CD4-positive, alpha-beta T cell (primary cell): Measurements from ENCODE around the gene SLC29A1. TPM values are rescaled to one million over a fixed set of nuclear protein-coding genes. Genes with fewer than 3 reads are reported as not detected.

Source experiments
- ATAC-seq: fragments of 200-7000 bp; cut with Tn5 transposase; one replicate; pipeline ENCODE4 v1.10.0; 2022; ENCODE audit warnings: mild to moderate bottlenecking; ENCODE audit not compliant: poor library complexity
- CTCF ChIA-PET: fragments of 350-600 bp; sonication (Branson Sonifier 250); formaldehyde crosslinking; loops from one replicate; lab custom pipeline; 2021; ENCODE audit warnings: antibody characterized with exemption, inconsistent platforms; lab: Charles Lee
- POLR2A ChIA-PET: fragments of 350-600 bp; sonication (Branson Sonifier 250); formaldehyde crosslinking; loops from one replicate; lab custom pipeline; 2021; ENCODE audit warnings: antibody characterized with exemption, inconsistent platforms; lab: Charles Lee
- DNase-seq, 14 experiments: peaks; one replicate each; pipeline ENCODE4 v3.0.0-alpha.2; 2013 to 2020; ENCODE audit warnings: mixed read lengths in 2 of 14
- H3K27ac ChIP-seq, 2 donors: one replicate each; pipeline versions ENCODE4 v1.5.1 to v1.7.0; 2013; ENCODE audit warnings: low read length in 2 of 2, low read depth in 1 of 2, mild to moderate bottlenecking in 1 of 2
- H3K27me3 ChIP-seq, 2 experiments: 1 replicate in 1 of 2; 2 replicates in 1 of 2; pipeline versions ENCODE4 v1.6.1 to v1.7.0; 2013; ENCODE audit warnings: low read length in 2 of 2, control low read depth in 1 of 2, mild to moderate bottlenecking in 1 of 2, moderate library complexity in 1 of 2; ENCODE audit not compliant: insufficient read depth in 2 of 2, control insufficient read depth in 1 of 2
- H3K36me3 ChIP-seq: one replicate; pipeline ENCODE4 v1.6.1; 2013; ENCODE audit warnings: low read length, control low read depth; ENCODE audit not compliant: insufficient read depth
- H3K4me1 ChIP-seq: one replicate; pipeline ENCODE4 v1.6.1; 2013; ENCODE audit warnings: low read length, control low read depth; ENCODE audit not compliant: insufficient read depth
- H3K4me3 ChIP-seq: one replicate; pipeline ENCODE4 v1.5.1; 2013; ENCODE audit warnings: mild to moderate bottlenecking, low read length, moderate library complexity
- H3K9me3 ChIP-seq, 2 experiments: 1 replicate in 1 of 2; 2 replicates in 1 of 2; pipeline versions ENCODE4 v1.6.1 to v1.7.0; 2013; ENCODE audit warnings: low read length in 2 of 2, mild to moderate bottlenecking in 2 of 2, control low read depth in 1 of 2, moderate library complexity in 1 of 2; ENCODE audit not compliant: control insufficient read depth in 1 of 2, insufficient read depth in 1 of 2
- H3K27ac Mint-ChIP-seq: one replicate; pipeline ENCODE4 v1.8.0; 2020; ENCODE audit warnings: mixed read lengths
- H3K27me3 Mint-ChIP-seq: one replicate; pipeline ENCODE4 v1.8.0; 2021; ENCODE audit warnings: mixed read lengths
- H3K36me3 Mint-ChIP-seq: one replicate; pipeline ENCODE4 v1.8.0; 2021; ENCODE audit warnings: low read depth, mixed read lengths
- H3K4me1 Mint-ChIP-seq: one replicate; pipeline ENCODE4 v1.8.0; 2021; ENCODE audit warnings: low read depth, mixed read lengths
- H3K4me3 Mint-ChIP-seq: one replicate; pipeline ENCODE4 v1.8.0; 2020; ENCODE audit warnings: mild to moderate bottlenecking, mixed read lengths
- H3K9me3 Mint-ChIP-seq: one replicate; pipeline ENCODE4 v1.8.0; 2020; ENCODE audit warnings: mixed read lengths
- CTCF ChIP-seq: fragments of 200-600 bp; IDR thresholded peaks from one replicate; pipeline ENCODE4 v1.8.0; 2022; ENCODE audit warnings: antibody characterized with exemption, mild to moderate bottlenecking
- intact Hi-C, 2 experiments: fragments of 100-400 bp; cut with DNase I in 1 of 2; cut with micrococcal nuclease in 1 of 2; formaldehyde crosslinking; loops; one replicate each; pipeline versions ENCODE4 v1.15.1 to v1.9.0; 2023 to 2025; cut with DNase I, micrococcal nuclease
- total RNA-seq, 174 experiments: library from RNA in 2 of 174; stranded (reverse) in 2 of 174; gene quantifications; one replicate each; pipeline ENCODE4 v1.2.3 and lab custom pipeline; 2021 to 2026

The SLC29A1 gene
- total RNA-seq, 2 experiments from 2014 or later: 0.67 to 1.3 TPM

- ATAC-seq (no peak), DNase-seq (no peak)
- Histone ChIP-seq H3K4me3 (no peak overlapping the region), H3K9me3 (no peaks in the 10 kb centered on the region), H3K27ac (no peak overlapping the region), H3K36me3 (no peaks in the 10 kb centered on the region), H3K27me3 (peaks cover 42 to 52% of the 10 kb centered on the region in 2 experiments), H3K4me1 (peaks cover 11% of the 10 kb centered on the region)
- no peak overlapping the region for H3K4me3 Mint-ChIP-seq
- ChIA-PET CTCF (interaction anchor here (0.6 kb wide), 1 partner anchor 53 kb away, joined by 3 read pairs; no protein-coding TSS in a partner anchor), POLR2A (no interaction called here)
- H3K27ac Mint-ChIP-seq: no peak overlapping the region
- no peak for TF ChIP-seq CTCF
- peaks cover 5% of the 10 kb centered on the region for H3K4me1 Mint-ChIP-seq
- H3K27me3 Mint-ChIP-seq: peaks cover 55% of the 10 kb centered on the region
- intact Hi-C loops: no loop called here
- no peaks in the 10 kb centered on the region for H3K36me3 Mint-ChIP-seq
- H3K9me3 Mint-ChIP-seq: no peaks in the 10 kb centered on the region
These were observed 54.4 kb downstream of the SLC29A1 start for GRCh38 chr6:44277763-44278162.

- Mint-ChIP-seq H3K27ac (no peak overlapping the region), H3K4me3 (no peak overlapping the region), H3K4me1 (peaks cover 5% of the 10 kb centered on the region), H3K9me3 (no peaks in the 10 kb centered on the region), H3K36me3 (no peaks in the 10 kb centered on the region), H3K27me3 (peaks cover 53% of the 10 kb centered on the region)
- H3K36me3 ChIP-seq: no peaks in the 10 kb centered on the region
- peaks cover 11% of the 10 kb centered on the region for H3K4me1 ChIP-seq
- H3K4me3 ChIP-seq: no peak overlapping the region
- ChIA-PET CTCF (no interaction called here), POLR2A (no interaction called here)
- ATAC-seq: no peak
- TF ChIP-seq CTCF: no peak
- H3K27me3 ChIP-seq: peaks cover 37 to 47% of the 10 kb centered on the region in 2 experiments
- intact Hi-C loops: no loop called here
- no peaks in the 10 kb centered on the region for H3K9me3 ChIP-seq
- no peak overlapping the region for H3K27ac ChIP-seq
- DNase-seq: no peak
These were observed 54.9 kb downstream of the SLC29A1 start for GRCh38 chr6:44278315-44278714.

DNA sequence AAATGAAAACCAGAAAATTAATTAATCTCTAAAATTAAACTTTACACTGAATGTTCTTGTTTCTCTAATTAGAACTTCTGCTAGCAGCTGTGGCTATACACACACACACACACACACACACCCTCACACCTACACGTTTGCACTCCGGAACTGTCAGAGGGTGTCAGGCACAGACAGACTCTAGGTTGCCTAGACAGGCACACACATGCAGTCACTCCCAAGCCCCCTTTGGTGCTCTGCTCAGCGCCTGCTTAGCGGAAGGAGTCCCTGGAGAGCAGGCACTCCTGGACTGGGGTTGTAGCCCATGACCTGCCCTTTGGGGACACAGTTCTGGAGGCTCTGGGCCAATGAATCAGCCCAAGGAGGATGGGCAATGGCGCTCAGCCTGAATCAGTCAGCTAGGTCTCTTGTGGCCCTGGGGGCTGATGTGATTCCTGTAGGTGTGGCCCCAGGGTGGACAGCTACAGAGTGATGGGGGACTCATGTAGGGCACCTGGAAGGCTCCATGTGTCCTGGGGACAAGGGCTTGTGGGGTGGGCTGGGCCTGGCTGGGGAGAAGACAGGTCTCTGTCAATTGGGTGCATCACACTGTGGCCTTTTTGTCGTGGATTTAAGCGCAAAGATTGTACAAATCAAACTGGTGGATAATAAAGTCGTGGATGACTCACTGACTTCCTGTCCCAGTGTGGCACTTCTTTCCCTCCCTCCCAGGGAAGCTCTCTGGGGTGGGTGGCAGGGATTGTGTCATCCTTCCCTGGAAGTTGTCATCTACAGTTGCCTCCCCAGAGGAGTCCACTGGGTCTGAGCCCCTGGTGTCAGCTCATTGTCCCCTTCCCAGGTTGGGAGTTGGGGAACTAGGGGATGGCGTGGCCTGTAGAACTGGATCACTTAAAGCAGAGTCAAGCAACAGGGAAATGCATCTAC is 55.6 kb downstream of the SLC29A1 start:
- H3K36me3 Mint-ChIP-seq: no peaks in the 10 kb centered on the region
- POLR2A ChIA-PET: no interaction called here
- Histone ChIP-seq H3K36me3 (no peaks in the 10 kb centered on the region), H3K4me1 (peaks cover 11% of the 10 kb centered on the region), H3K4me3 (no peak overlapping the region), H3K27ac (no peak overlapping the region), H3K9me3 (no peaks in the 10 kb centered on the region), H3K27me3 (peaks cover 33 to 40% of the 10 kb centered on the region in 2 experiments)
- H3K27me3 Mint-ChIP-seq: peaks cover 55% of the 10 kb centered on the region
- H3K27ac Mint-ChIP-seq: no peak overlapping the region
- peaks cover 5% of the 10 kb centered on the region for H3K4me1 Mint-ChIP-seq
- no peaks in the 10 kb centered on the region for H3K9me3 Mint-ChIP-seq
- intact Hi-C loops: no loop called here
- TF ChIP-seq CTCF: no peak
- no peak for ATAC-seq
- no peak for DNase-seq
- H3K4me3 Mint-ChIP-seq: no peak overlapping the region
- CTCF ChIA-PET: no interaction called here

Other genes starting within 250 kb of the SLC29A1 start
- 10 to 100 TPM; 10.4 to 11.5 TPM for gene MRPL14, start 96.1 kb upstream of the SLC29A1 start, total RNA-seq
- 10 to 100 TPM; 11.4 to 12.8 TPM for gene TMEM63B, start 96.0 kb upstream of the SLC29A1 start, total RNA-seq
- 1 to 10 TPM; 1.3 to 1.5 TPM for gene CAPN11, start 64.8 kb upstream of the SLC29A1 start, total RNA-seq
- not detected for gene MYMX, start 6.7 kb upstream of the SLC29A1 start, total RNA-seq
- 100 to 1,000 TPM; 401 to 405 TPM for gene HSP90AB1, start 23.5 kb downstream of the SLC29A1 start, total RNA-seq
- gene SLC35B2, start 33.9 kb downstream of the SLC29A1 start, total RNA-seq: 1 to 10 TPM; 6.4 to 7.0 TPM
- 10 to 100 TPM; 43.0 to 43.1 TPM for gene NFKBIE, start 42.0 kb downstream of the SLC29A1 start, total RNA-seq
- not detected for gene TMEM151B, start 46.9 kb downstream of the SLC29A1 start, total RNA-seq
- gene AARS2, start 89.8 kb downstream of the SLC29A1 start, total RNA-seq: 10 to 100 TPM; 12.0 to 12.7 TPM
- gene SPATS1, start 119.1 kb downstream of the SLC29A1 start, total RNA-seq: not detected
- 10 to 100 TPM; 18.9 to 19.9 TPM for gene CDC5L, start 164.1 kb downstream of the SLC29A1 start, total RNA-seq